Uterus (tissue), 4 donors: Measurements from ENCODE around the gene BEND7. TPM values are rescaled to one million over a fixed set of nuclear protein-coding genes. Genes with fewer than 3 reads are reported as not detected.

ENCODE experiments used
- DNase-seq, 2 donors: peaks; one replicate each; pipeline ENCODE4 v3.0.0-alpha.2; 2019 to 2020
- H3K27ac ChIP-seq, 2 donors: fragments of 200-600 bp; sonication (generic); 1 replicate in 1 of 2; 2 replicates in 1 of 2; pipeline ENCODE4 v1.5.1; 2016 to 2018
- H3K27me3 ChIP-seq, 2 donors: fragments of 200-600 bp; sonication (generic); one replicate each; pipeline ENCODE4 v1.5.1; 2018 to 2019; ENCODE audit warnings: control low read depth in 1 of 2
- H3K36me3 ChIP-seq, 2 donors: fragments of 200-600 bp; sonication (generic); one replicate each; pipeline ENCODE4 v1.5.1; 2019; ENCODE audit warnings: control low read depth in 1 of 2
- H3K4me1 ChIP-seq, 2 donors: fragments of 200-600 bp; sonication (generic); one replicate each; pipeline ENCODE4 v1.5.1; 2018 to 2019; ENCODE audit warnings: control low read depth in 1 of 2
- H3K4me3 ChIP-seq, 2 donors: fragments of 200-600 bp; sonication (generic); 1 replicate in 1 of 2; 2 replicates in 1 of 2; pipeline ENCODE4 v1.5.1; 2018 to 2019; ENCODE audit warnings: mild to moderate bottlenecking in 1 of 2
- H3K9me3 ChIP-seq, 2 donors: fragments of 200-600 bp; sonication (generic); one replicate each; pipeline ENCODE4 v1.5.1; 2019; ENCODE audit warnings: control low read depth in 1 of 2
- CTCF ChIP-seq, 4 experiments: fragments of 200-600 bp in 2 of 4; fragments of 450-650 bp in 2 of 4; sonication (generic) in 2 of 4; IDR thresholded peaks; one replicate each; pipeline ENCODE4 v1.5.1; 2016 to 2019; ENCODE audit warnings: antibody characterized with exemption in 4 of 4, mild to moderate bottlenecking in 2 of 4, moderate library complexity in 1 of 4
- POLR2A ChIP-seq, 2 donors: fragments of 450-650 bp; IDR thresholded peaks; one replicate each; pipeline ENCODE4 v1.6.1; 2016; ENCODE audit warnings: antibody characterized with exemption in 2 of 2, mild to moderate bottlenecking in 1 of 2, moderate library complexity in 1 of 2
- intact Hi-C: fragments of 100-400 bp; cut with DNase I; formaldehyde crosslinking; loops from one replicate; pipeline ENCODE4 v1.15.1; 2023; ENCODE audit warnings: low total_unique reads
- total RNA-seq, 4 donors: library from RNA; depleted of rRNA in 3 of 4; stranded (reverse); fragments of >200 nt in 3 of 4; gene quantifications; one replicate each; pipeline versions ENCODE4 v1.1.0 to v1.2.4, GENCODE V29; 2014 to 2023
- donor health status: DM: yes; HTN: yes; CAD: no.

BEND7 gene
- total RNA-seq, 4 donors from 2014 or later, result 3.3 to 32.7 (median 11.9) TPM

GRCh38 chr10:13422800-13423199, 106.0 kb downstream of the BEND7 start:
- TF ChIP-seq POLR2A (IDR thresholded peaks at IDR 0.05) (no peak), CTCF (IDR thresholded peaks at IDR 0.05) (no peak)
- DNase-seq, result no peak
- Histone ChIP-seq H3K27me3 (no peaks in the 10 kb centered on the region), H3K9me3 (no peaks in the 10 kb centered on the region), H3K27ac (no peak overlapping the region), H3K4me3 (no peak overlapping the region), H3K36me3 (no peaks in the 10 kb centered on the region), H3K4me1 (no peaks in the 10 kb centered on the region)
- intact Hi-C loops, result no loop called here

GRCh38 chr10:13421382-13421917, 107.4 kb downstream of the BEND7 start:
- intact Hi-C loops, result no loop called here

GRCh38 chr10:13420532-13421307, 108.1 kb downstream of the BEND7 start:
- H3K27me3 ChIP-seq, result no peaks in the 10 kb centered on the region
- intact Hi-C loops, result no loop called here

More at GRCh38 chr10:13421382-13421917, 107.4 kb downstream of the BEND7 start:
- no peaks in the 10 kb centered on the region for H3K36me3 ChIP-seq
- H3K27ac ChIP-seq, result no peak overlapping the region
- H3K27me3 ChIP-seq, result no peaks in the 10 kb centered on the region
- H3K4me3 ChIP-seq, result no peak overlapping the region
- no peaks in the 10 kb centered on the region for H3K4me1 ChIP-seq
- no peak for DNase-seq
- TF ChIP-seq POLR2A (IDR thresholded peaks at IDR 0.05) (no peak), CTCF (IDR thresholded peaks at IDR 0.05) (no peak)
- H3K9me3 ChIP-seq, result no peaks in the 10 kb centered on the region

GRCh38 chr10:13417459-13418126, 111.2 kb downstream of the BEND7 start:
- no peak for TF ChIP-seq CTCF (IDR thresholded peaks at IDR 0.05)
- TF ChIP-seq POLR2A (IDR thresholded peaks at IDR 0.05), result no peak
- Histone ChIP-seq H3K9me3 (no peaks in the 10 kb centered on the region), H3K36me3 (no peaks in the 10 kb centered on the region), H3K27ac (no peak overlapping the region), H3K4me1 (no peaks in the 10 kb centered on the region), H3K27me3 (no peaks in the 10 kb centered on the region), H3K4me3 (no peak overlapping the region)
- intact Hi-C loops, result no loop called here
- DNase-seq, result no peak

More at GRCh38 chr10:13420532-13421307, 108.1 kb downstream of the BEND7 start:
- Histone ChIP-seq H3K36me3 (no peaks in the 10 kb centered on the region), H3K4me3 (no peak overlapping the region), H3K27ac (no peak overlapping the region), H3K4me1 (no peaks in the 10 kb centered on the region), H3K9me3 (no peaks in the 10 kb centered on the region)
- TF ChIP-seq POLR2A (IDR thresholded peaks at IDR 0.05) (no peak), CTCF (IDR thresholded peaks at IDR 0.05) (no peak)
- DNase-seq, result no peak

GRCh38 chr10:13416760-13417159, 112.1 kb downstream of the BEND7 start:
- intact Hi-C loops, result no loop called here
- DNase-seq, result no peak
- TF ChIP-seq POLR2A (IDR thresholded peaks at IDR 0.05) (no peak), CTCF (IDR thresholded peaks at IDR 0.05) (no peak)
- Histone ChIP-seq H3K4me3 (no peak overlapping the region), H3K27ac (no peak overlapping the region), H3K36me3 (no peaks in the 10 kb centered on the region), H3K4me1 (no peaks in the 10 kb centered on the region), H3K9me3 (no peaks in the 10 kb centered on the region), H3K27me3 (no peaks in the 10 kb centered on the region)
